Body of pancreas (tissue), 4 donors: ENCODE measurements around the gene ITGB4.

Experiments used
- POLR2A ChIP-seq, 3 donors: fragments of 450-650 bp; IDR thresholded peaks; one replicate each; pipeline ENCODE4 v1.6.1; 2016; ENCODE audit warnings: antibody characterized with exemption in 3 of 3, mild to moderate bottlenecking in 2 of 3
- TF ChIP-seq, protein P1 (sequence below), 7 experiments: fragments of 450-650 bp in 4 of 7; fragments of 200-600 bp in 3 of 7; sonication (generic) in 3 of 7; IDR thresholded peaks; one replicate each; pipeline ENCODE4 v1.5.1; 2016 to 2019; ENCODE audit warnings: antibody characterized with exemption in 7 of 7

DNA sequence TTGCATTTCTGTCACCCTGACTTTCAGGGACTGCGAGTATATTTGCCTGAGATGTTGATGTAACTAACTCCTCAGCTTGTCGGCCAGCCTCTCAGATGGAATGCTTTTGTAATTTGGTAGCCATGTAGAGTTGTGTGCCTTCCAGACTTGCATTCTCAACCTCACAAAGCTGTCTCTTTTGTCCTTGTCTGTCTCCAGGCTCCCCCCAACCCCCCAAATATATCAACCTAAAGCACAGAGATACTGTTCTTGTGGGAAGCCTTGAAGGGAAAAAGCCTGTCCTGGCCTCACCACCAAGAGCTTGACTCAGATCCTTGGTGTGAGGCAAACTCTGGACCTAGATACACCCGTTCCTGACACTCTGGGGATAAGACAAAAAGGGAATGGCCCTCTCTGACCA is 35.8 kb upstream of the ITGB4 start:
- TF ChIP-seq, protein P1, sequence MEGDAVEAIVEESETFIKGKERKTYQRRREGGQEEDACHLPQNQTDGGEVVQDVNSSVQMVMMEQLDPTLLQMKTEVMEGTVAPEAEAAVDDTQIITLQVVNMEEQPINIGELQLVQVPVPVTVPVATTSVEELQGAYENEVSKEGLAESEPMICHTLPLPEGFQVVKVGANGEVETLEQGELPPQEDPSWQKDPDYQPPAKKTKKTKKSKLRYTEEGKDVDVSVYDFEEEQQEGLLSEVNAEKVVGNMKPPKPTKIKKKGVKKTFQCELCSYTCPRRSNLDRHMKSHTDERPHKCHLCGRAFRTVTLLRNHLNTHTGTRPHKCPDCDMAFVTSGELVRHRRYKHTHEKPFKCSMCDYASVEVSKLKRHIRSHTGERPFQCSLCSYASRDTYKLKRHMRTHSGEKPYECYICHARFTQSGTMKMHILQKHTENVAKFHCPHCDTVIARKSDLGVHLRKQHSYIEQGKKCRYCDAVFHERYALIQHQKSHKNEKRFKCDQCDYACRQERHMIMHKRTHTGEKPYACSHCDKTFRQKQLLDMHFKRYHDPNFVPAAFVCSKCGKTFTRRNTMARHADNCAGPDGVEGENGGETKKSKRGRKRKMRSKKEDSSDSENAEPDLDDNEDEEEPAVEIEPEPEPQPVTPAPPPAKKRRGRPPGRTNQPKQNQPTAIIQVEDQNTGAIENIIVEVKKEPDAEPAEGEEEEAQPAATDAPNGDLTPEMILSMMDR (IDR thresholded peaks at IDR 0.05): no peak
- TF ChIP-seq POLR2A (IDR thresholded peaks at IDR 0.05): no peak
